H1 (cell line): ENCODE data around the gene LGALS1. TPM values are rescaled to one million over a fixed set of nuclear protein-coding genes. Genes with fewer than 3 reads are reported as not detected.

Source experiments
- CHD1 ChIP-seq: IDR thresholded peaks from 2 replicates; pipeline ENCODE4 v1.6.1; 2012; ENCODE audit warnings: low read depth, low read length, improper control_type of control experiment
- CHD2 ChIP-seq: IDR thresholded peaks from 2 replicates; pipeline ENCODE4 v1.6.1; 2012; ENCODE audit warnings: low read length, improper control_type of control experiment
- EP300 ChIP-seq, 2 experiments: IDR thresholded peaks; 1 replicate in 1 of 2; 2 replicates in 1 of 2; pipeline ENCODE4 v1.6.1; 2011 to 2012; ENCODE audit warnings: low read depth in 2 of 2, low read length in 2 of 2, mild to moderate bottlenecking in 2 of 2, borderline replicate concordance in 1 of 2, inconsistent platforms in 1 of 2, moderate library complexity in 1 of 2
- HDAC2 ChIP-seq, 2 experiments: fragments of 300-600 bp in 1 of 2; sonication (generic) in 1 of 2; IDR thresholded peaks; 2 replicates each; pipeline ENCODE4 v1.6.1; 2011 to 2012; ENCODE audit warnings: low read depth in 2 of 2, low read length in 2 of 2, mild to moderate bottlenecking in 2 of 2, moderate library complexity in 2 of 2, borderline replicate concordance in 1 of 2, inconsistent platforms in 1 of 2
- SIN3A ChIP-seq, 2 experiments: IDR thresholded peaks in 1 of 2; conservative IDR thresholded peaks in 1 of 2; 2 replicates each; pipeline ENCODE4 v1.6.1; 2011 to 2012; ENCODE audit warnings: low read length in 2 of 2, improper control_type of control experiment in 1 of 2, low read depth in 1 of 2, mild to moderate bottlenecking in 1 of 2
- polyA plus RNA-seq, 7 experiments: library from polyadenylated mRNA; depleted of rRNA in 3 of 7; stranded (reverse) in 5 of 7; unstranded in 2 of 7; fragments of >200 nt in 5 of 7; fragments of 200-250 nt in 2 of 7; gene quantifications; 1 replicate in 5 of 7; 2 replicates in 1 of 7; 4 replicates in 1 of 7; pipeline versions ENCODE4 v1.2.1 to v1.2.3, GENCODE V29; 2011 to 2013; ENCODE audit warnings: missing spikeins in 2 of 7, mixed read lengths in 2 of 7
- total RNA-seq: library from RNA; stranded (reverse); fragmentation: NEBNext Ultra II Directional; extraction: Animal tissue kit (Norgen Biotek cat#: 25700); gene quantifications from 2 replicates; pipeline ENCODE4 v1.2.1, GENCODE V29; 2021
- TF ChIP-seq, protein P1 (sequence below): fragments of 300-600 bp; sonication (generic); IDR thresholded peaks from 2 replicates; pipeline ENCODE4 v1.7.1; 2012; ENCODE audit warnings: low read length, moderate library complexity, mild to moderate bottlenecking, inconsistent platforms; ENCODE audit not compliant: insufficient replicate concordance
- TF ChIP-seq, protein P2 (sequence below): IDR thresholded peaks from 2 replicates; pipeline ENCODE4 v1.6.1; 2011; ENCODE audit warnings: low read depth, mild to moderate bottlenecking, low read length; ENCODE audit not compliant: insufficient read depth

Gene LGALS1
- total and polyA plus RNA-seq, 2 of the 8 experiments (the other 6 are each of a cell fraction or from before 2014, with no cell fraction given) = 12.0 to 92.4 TPM

DNA sequence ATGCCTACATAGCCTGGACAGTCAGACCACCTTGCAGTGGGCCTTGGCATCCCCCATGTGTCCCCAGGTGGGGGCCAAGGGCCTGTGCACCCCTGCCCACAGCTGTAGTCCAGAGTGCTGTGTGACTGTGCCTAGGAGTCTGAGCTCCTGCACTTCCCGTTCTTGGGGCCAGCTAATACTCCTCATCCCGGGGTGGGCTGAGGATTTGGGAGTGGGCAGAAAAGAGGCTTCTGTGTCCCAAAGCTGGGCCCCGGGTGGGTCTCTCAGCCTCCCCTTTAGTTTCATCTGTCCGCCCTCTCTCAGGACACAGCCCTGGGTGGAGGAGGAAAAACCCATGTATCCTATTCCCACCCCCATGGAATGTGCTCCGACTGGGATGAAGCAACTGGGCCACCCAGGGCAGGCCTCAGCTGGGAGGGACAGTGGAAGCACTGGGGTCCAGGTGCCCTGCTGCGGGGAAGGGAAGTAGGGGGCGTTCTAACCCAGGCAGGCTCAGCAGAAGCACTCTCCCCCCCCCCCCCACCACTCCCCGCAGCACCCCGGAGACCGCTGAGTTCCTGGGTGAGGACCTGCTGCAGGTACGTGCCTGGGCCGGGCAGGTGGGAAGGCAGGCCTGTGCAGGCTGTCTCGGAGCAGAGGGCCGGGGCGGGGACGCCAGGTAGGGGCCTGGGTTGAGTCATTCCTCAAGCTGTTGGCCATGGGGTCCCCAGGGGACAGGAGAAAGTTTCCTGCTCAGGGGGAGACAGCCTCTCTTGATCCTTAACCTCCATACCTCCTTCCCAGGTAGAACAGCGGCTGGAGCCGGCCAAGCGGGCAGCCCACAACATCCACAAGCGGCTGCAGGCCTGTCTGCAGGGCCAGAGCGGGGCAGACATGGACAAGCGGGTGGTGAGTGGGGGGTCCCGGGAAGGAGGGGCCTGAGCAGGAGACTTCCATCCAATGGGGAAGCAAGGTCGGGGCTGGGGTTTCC, 34.6 kb upstream of the LGALS1 start (continued):
- TF ChIP-seq, protein P1, sequence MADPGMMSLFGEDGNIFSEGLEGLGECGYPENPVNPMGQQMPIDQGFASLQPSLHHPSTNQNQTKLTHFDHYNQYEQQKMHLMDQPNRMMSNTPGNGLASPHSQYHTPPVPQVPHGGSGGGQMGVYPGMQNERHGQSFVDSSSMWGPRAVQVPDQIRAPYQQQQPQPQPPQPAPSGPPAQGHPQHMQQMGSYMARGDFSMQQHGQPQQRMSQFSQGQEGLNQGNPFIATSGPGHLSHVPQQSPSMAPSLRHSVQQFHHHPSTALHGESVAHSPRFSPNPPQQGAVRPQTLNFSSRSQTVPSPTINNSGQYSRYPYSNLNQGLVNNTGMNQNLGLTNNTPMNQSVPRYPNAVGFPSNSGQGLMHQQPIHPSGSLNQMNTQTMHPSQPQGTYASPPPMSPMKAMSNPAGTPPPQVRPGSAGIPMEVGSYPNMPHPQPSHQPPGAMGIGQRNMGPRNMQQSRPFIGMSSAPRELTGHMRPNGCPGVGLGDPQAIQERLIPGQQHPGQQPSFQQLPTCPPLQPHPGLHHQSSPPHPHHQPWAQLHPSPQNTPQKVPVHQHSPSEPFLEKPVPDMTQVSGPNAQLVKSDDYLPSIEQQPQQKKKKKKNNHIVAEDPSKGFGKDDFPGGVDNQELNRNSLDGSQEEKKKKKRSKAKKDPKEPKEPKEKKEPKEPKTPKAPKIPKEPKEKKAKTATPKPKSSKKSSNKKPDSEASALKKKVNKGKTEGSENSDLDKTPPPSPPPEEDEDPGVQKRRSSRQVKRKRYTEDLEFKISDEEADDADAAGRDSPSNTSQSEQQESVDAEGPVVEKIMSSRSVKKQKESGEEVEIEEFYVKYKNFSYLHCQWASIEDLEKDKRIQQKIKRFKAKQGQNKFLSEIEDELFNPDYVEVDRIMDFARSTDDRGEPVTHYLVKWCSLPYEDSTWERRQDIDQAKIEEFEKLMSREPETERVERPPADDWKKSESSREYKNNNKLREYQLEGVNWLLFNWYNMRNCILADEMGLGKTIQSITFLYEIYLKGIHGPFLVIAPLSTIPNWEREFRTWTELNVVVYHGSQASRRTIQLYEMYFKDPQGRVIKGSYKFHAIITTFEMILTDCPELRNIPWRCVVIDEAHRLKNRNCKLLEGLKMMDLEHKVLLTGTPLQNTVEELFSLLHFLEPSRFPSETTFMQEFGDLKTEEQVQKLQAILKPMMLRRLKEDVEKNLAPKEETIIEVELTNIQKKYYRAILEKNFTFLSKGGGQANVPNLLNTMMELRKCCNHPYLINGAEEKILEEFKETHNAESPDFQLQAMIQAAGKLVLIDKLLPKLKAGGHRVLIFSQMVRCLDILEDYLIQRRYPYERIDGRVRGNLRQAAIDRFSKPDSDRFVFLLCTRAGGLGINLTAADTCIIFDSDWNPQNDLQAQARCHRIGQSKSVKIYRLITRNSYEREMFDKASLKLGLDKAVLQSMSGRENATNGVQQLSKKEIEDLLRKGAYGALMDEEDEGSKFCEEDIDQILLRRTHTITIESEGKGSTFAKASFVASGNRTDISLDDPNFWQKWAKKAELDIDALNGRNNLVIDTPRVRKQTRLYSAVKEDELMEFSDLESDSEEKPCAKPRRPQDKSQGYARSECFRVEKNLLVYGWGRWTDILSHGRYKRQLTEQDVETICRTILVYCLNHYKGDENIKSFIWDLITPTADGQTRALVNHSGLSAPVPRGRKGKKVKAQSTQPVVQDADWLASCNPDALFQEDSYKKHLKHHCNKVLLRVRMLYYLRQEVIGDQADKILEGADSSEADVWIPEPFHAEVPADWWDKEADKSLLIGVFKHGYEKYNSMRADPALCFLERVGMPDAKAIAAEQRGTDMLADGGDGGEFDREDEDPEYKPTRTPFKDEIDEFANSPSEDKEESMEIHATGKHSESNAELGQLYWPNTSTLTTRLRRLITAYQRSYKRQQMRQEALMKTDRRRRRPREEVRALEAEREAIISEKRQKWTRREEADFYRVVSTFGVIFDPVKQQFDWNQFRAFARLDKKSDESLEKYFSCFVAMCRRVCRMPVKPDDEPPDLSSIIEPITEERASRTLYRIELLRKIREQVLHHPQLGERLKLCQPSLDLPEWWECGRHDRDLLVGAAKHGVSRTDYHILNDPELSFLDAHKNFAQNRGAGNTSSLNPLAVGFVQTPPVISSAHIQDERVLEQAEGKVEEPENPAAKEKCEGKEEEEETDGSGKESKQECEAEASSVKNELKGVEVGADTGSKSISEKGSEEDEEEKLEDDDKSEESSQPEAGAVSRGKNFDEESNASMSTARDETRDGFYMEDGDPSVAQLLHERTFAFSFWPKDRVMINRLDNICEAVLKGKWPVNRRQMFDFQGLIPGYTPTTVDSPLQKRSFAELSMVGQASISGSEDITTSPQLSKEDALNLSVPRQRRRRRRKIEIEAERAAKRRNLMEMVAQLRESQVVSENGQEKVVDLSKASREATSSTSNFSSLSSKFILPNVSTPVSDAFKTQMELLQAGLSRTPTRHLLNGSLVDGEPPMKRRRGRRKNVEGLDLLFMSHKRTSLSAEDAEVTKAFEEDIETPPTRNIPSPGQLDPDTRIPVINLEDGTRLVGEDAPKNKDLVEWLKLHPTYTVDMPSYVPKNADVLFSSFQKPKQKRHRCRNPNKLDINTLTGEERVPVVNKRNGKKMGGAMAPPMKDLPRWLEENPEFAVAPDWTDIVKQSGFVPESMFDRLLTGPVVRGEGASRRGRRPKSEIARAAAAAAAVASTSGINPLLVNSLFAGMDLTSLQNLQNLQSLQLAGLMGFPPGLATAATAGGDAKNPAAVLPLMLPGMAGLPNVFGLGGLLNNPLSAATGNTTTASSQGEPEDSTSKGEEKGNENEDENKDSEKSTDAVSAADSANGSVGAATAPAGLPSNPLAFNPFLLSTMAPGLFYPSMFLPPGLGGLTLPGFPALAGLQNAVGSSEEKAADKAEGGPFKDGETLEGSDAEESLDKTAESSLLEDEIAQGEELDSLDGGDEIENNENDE = no peak
- TF ChIP-seq, protein P2, sequence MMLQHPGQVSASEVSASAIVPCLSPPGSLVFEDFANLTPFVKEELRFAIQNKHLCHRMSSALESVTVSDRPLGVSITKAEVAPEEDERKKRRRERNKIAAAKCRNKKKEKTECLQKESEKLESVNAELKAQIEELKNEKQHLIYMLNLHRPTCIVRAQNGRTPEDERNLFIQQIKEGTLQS = no peak
- TF ChIP-seq EP300 (IDR thresholded peaks at IDR 0.05; ENCODE audit: borderline replicate concordance in 1 of 2, low read depth in 2 of 2, low read length in 2 of 2) = no peak
- TF ChIP-seq SIN3A (conservative IDR thresholded peaks at IDR 0.05 in 1 of 2, IDR thresholded peaks at IDR 0.05 in 1 of 2; ENCODE audit: low read depth in 1 of 2, low read length in 2 of 2) = no peak
- no peak for TF ChIP-seq HDAC2 (IDR thresholded peaks at IDR 0.05; ENCODE audit: borderline replicate concordance in 1 of 2, low read depth in 2 of 2, low read length in 2 of 2)
- no peak for TF ChIP-seq CHD1
- no peak for TF ChIP-seq CHD2
